CD4-positive, alpha-beta T cell treated with Interleukin-6 for 4 hours (primary cell): ENCODE results near the gene PNLIPRP1.

ENCODE experiments used
- DNase-seq: peaks from one replicate; pipeline ENCODE4 v3.0.0-alpha.2; 2020; ENCODE audit warnings: mixed read lengths

The PNLIPRP1 gene

DNA sequence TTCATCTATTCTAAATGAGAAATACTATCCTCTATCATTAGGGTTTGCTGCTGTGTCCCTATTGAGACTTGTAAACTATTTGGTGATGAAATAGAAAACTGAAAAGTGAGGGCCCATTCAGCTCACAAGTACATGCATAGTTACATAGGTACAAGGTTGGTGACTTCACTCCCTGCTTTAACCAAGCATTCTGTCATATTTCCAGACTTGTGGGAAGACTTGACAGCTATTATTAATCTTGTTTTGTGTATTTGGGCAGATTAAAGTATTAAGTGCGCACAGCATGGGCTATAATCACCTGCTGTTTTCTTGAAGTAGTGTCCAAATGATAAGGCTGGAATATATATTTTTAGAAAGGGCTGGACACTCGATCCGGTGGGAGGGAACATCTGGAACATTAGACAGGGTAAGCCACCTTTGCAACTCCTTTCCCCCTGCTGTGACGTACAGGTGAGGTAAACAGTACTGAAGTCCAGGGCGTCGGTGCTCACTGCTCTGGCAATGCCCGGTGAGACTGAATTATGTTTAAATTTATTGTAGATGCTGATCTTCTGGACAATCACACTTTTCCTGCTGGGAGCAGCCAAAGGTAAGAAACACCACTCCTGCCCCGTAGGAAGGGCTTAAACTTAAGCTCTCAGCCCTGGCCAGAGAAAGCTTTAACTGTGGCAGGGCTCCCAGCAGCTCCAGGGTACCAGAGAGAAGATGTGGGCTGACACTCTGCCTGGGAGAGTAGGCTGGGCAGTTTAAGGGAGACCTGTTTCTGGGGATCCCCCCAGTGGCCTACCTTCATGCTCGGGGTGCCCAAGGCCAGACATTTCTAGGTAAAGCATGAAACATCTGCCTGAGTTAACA lies at the start of gene PNLIPRP1:
Gene PNLIPRP1 (plus strand): TSS at position 370 of the 855 bp plus-strand sequence. CDS start 171 bp downstream, at position 541.
- no peak for DNase-seq

DNA sequence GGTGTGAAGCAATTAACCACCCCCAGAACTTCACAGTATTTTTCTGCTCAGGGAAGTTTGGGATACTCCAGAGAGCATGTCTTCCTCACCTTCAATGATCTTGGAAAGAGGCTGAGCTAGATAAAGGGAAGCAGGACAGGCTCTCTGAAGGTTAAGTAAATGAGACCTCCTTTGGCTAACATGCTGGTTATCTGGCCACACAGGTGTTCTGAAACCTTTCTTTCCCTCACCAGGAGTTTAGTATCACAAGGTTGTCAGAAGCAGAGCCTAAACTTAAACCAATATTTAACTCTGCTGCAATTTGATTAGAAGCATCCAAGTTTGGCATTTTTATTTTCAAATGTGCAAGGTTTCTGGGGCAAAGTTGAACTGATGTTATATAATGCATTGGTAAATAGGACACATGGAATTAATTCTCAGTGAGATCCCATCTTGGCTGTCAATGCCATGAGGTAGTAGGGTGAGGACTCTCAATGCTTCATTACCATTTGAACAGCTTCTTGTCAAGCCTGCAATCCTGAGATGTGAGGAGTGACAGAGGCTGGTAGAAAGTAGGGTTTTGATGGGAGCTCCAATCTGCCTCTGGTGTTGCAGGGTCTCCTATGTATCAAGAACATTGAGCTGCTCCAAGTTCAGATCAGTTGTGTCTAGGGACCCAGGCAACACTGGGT lies 48.6 kb upstream of the PNLIPRP1 start:
- DNase-seq: no peak

DNA sequence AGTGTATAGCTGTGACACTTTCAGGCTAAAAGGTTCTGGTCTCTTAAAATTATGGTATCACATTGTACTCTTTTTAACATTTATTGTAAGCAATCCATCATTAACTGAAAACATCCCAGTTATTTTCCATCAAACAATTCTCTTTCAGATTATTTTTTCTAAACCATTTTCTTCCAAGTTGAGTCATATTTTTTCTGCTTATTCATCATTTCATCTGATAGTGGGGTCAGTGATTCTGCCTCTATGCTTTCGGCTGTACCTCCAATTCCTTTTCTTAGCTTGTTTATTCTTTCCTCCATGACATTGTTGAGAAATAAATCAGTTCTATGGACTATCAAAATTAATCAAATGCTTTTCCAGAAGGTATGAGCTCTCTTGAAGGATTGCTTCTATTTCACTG lies 45.6 kb upstream of the PNLIPRP1 start:
- DNase-seq: no peak

DNA sequence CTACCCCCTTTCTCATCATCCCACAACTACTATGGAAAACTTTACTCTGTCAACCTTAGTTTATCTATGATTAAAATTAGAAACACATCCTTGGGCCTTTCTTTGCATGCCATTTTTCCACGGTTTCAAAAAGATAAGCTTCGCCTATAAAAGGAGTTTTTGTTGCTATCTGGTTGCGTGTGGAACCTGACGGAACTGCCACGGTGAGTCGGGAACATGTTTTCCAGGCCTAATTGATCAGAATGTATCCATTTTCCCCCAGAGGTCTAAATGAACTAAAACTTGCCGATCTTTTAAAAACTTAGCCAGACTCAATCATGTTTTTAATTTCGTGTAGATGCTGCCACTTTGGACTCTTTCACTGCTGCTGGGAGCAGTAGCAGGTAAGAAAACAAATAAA lies 45.0 kb upstream of the PNLIPRP1 start, which contains the start of gene PNLIP:
Gene PNLIP (plus strand): TSS at position 176 of the 400 bp plus-strand sequence. CDS start 162 bp downstream, at position 338.
- DNase-seq: no peak

DNA sequence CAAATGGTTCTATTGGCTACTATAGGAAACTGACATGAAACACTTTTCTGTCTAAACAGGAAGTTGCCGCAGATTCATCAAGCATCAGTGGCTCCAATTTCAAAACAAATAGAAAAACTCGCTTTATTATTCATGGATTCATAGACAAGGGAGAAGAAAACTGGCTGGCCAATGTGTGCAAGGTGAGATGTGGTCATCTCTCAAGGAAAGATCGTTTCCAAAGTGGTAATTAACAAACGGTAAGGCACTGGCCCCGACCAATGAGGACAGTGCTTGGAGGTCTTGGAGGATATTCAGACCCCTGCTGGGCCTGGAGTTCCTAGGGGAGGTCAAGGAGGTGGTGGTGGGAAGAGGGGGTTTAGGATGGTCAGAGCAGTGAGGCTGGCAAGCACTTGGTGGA lies 42.5 kb upstream of the PNLIPRP1 start:
- DNase-seq: no peak

DNA sequence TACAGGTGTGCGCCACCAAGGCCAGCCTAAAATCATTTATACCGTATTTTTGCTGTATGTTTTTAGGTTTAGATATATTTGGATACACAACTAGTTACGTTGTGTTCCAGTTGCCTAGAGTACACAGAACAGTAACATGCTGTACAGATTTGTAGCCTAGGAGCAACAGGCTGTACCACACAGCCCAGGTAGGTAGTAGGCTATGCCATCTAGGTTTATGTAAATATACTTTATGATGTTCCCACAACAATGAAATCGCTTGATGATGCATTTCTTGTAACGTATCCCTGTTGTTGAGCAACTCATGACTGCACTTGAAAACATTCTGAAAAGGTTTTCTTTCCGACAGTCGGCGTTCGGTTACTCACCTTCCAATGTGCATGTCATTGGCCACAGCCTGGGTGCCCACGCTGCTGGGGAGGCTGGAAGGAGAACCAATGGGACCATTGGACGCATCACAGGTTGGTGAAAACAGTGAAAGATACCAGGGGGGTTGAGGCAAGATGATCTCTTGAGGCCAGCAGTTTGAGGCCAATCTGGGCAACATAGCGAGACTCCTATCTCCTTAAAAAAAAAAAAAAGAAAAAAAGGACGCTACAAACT lies 37.3 kb upstream of the PNLIPRP1 start:
- no peak for DNase-seq

DNA sequence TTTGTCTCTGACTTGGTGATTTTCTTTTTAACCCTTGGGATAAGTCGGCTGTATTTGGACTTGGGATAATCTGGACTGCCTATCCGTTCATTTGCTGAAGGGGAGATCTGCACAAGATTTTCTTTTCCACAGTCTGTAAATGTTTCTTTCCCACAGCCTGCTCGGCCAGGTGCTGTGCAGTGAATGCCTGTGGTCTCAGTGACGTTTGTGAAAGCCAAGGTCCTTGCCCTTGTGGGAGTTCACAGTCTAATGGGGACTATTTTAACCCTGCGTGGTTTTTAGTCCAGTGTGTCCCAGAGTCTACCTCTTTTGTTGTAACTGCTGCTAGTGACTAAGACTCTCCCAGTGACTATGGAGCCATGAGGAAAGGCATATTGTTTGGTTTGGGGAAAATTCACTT lies 36.1 kb upstream of the PNLIPRP1 start:
- DNase-seq: no peak

DNA sequence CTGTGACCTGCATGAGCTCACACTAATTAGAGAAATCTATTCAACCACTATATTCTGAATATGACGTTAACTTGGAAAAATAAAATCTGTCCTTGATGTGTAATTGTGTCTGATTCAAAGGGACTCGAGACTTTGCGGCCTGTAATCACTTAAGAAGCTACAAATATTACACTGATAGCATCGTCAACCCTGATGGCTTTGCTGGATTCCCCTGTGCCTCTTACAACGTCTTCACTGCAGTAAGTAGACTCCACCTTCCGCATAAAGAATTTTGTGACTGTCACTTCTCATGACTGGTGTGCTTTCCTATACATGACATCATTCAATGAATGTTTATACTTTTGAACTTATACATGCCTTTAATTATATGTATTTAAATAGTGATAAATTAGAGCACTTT lies 34.9 kb upstream of the PNLIPRP1 start:
- DNase-seq: no peak

DNA sequence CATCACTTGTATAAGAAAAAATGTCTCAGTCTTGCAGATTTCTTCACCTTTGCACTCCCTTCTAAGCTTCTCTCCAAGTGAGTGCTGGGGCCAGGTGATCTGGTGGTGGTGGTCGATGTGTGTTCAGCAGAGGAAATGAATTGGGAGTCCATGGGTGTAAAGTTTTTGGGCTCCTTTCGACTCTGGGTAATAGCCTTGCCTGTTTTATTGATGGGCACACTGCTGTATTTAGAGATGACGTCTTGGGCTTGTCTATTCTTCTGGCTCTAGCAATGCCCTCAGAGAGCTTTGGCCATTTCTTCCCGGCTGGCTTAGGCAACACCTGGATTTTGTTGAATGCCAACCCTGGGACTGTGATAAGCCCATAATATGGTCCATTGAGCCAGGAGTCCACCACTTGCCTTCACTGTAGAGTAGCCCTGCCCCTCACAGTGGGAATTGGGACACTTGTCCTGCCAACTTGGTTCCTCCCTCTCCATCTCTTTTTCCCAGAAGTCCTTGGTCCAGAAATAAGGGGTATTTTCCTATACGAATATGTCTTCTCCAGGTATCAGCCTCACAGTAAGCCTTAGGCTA lies 33.4 kb upstream of the PNLIPRP1 start:
- no peak for DNase-seq

DNA sequence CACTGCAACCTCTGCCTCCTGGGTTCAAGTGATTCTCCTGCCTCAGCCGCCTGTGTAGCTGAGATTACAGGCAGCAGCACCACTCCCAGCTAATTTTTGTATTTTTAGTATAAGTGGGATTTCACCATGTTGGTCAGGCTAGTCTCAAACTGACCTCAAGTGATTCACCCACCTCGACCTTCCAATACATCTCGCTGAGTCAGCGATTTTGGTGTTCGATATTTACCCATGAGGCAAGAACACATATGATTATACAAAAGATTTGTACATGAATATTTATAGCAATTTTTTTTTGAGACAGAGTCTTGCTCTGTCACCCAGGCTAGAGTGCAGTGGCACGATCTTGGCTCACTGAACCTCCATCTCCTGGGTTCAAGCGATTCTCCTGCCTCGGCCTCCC lies 25.2 kb upstream of the PNLIPRP1 start:
- DNase-seq: no peak

DNA sequence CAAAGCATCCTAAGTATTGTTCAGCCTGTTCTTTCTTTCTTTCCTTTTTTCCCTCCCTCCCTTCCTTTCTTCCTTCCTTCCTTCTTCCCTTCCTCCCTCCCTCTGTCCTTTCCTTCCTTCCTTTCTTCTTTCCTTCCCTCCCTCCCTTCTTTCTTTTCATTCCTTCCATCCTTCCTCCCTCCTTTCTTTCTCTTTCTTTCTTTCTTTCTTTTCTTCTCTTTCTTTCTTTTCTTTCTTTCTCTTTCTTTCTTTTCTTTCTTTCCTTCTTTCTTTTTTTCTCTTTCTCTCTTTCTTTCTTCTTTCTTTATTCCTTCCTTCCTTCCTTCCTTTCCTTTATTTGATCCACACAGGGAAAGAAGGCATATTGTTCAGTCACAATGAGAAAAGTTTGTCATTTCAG lies 23.8 kb upstream of the PNLIPRP1 start:
- no peak for DNase-seq

DNA sequence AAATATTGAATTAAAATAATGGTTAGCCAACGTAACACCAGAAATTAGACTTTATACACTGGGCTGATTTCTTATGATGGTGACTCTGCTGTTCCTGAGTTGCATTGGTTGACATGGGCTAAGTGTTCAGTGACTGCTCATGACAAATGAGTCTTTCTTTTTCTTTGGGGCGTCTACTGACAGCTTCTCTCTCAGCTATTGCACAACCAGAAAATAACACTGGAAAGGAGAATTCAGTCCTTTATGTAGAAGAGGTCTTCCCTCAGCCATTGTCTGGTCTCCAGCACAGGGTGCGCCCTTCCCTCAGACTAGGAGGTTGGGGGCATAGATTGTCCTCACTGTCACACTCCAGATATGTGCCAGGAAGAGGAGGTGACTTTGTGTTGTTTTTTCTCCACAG lies 23.4 kb upstream of the PNLIPRP1 start:
- DNase-seq: no peak

DNA sequence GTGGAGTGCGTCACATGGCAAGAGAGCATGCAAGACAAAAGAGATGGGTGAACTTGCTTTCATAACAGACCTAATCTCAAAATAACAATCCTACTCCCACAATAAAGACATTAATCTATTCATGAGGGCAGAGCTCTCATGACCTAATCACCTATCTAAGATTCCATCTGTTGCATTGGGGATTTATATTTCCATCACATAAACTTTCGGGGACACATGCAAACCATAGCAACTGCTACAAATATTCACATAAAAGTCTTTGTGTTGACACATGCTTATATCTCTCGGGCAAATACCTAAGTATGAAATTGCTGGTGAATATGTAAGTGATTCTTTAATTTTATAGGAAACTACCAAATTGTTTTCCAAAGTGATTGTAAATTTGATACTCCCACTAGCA lies 16.0 kb upstream of the PNLIPRP1 start:
- no peak for DNase-seq

DNA sequence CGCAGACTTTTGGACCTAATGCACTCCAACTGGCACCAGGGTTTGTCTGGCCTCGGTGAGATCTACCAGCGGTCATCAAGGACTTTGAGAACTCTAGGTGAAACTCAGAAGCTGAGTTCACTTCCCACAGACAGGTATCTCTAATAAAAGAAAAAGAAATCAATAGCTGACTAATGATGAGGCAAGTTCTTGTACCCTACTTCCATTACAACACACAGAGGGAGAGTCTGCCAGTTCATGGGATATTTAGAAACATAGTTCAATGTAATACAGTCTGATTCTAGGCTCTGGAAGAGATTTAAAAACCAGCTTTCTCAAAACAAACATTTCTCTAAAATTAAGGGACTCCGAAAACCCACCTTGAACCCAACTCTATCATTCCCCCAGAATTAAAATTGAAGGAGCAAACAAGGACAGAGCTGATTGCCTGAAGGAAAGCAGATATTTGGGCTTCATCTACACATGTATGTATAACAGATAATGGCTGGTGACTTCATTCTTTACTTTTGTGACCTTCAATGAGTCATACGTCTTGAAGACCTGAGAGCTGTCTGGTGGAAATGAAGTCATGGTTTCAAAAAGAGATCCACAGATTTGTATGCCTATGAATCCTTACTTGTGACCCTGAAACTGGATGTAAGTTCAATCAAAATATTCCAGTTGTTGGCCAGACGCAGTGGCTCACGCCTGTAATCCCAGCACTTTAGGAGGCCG lies 2.7 kb upstream of the PNLIPRP1 start:
- DNase-seq: no peak

DNA sequence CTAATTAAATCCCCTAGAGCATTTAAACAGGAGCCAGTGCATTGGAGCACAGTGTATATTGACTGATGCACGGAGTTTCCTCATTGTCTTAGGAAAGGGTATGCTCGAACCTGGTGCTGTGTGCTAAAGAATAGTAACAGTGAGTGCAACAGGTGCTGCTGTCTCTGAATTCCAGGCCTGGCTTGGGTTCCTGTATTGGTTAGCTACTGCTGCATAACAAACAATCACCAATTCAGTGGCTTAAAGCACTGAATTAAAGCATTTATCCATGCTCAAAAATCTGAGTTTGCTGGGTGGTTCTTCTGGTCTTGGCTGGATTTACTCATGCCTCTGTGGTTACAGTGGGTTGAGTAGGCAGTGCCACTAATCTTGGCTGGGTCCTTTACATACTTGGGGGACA lies 1.8 kb upstream of the PNLIPRP1 start:
- DNase-seq: no peak

DNA sequence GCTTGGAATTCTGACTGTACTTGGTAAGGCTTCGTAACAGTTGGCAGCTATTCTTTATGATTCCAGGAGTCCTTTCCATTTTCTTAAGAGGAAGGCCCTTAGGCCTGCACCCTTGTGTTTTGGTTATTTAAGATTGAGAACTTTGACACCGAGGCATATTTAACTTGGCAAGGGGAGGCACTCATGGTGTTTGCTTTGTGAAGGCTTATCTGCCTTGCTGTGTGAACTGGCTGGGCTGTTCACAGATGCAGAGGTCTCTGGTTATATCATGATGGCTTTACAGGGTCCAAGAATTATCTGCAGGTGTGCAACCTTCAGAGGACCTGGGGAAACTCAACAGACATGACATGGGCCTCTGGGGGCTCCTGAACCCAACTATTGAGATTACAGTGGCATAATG lies 833 bp upstream of the PNLIPRP1 start:
- DNase-seq: no peak

DNA sequence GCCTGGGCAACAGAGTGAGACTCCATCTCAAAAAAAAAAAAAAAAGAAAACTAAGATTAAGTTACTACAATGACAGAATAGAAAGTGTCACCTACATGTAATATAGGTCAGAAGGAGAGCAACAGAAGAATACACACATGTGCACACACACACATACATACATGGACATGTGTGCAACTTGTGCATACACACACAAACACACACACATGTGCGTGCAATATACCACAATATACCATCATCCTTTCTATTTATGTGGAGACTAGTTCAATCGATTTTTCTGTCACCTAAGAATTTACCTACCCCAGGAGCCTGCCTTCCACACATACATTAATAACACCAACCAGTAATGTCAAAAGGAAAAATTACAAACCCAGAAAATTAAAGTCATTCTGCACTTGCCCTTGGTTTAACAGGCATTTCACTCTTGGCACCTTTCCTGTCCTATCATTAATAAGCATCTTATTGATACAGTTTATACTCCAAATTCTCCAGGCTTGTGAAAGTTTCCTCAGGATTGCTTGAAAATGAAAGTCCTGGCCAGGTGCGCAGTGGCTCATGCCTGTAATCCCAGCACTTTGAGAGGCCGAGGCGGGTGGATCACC lies 2.5 kb downstream of the PNLIPRP1 start:
- no peak for DNase-seq

DNA sequence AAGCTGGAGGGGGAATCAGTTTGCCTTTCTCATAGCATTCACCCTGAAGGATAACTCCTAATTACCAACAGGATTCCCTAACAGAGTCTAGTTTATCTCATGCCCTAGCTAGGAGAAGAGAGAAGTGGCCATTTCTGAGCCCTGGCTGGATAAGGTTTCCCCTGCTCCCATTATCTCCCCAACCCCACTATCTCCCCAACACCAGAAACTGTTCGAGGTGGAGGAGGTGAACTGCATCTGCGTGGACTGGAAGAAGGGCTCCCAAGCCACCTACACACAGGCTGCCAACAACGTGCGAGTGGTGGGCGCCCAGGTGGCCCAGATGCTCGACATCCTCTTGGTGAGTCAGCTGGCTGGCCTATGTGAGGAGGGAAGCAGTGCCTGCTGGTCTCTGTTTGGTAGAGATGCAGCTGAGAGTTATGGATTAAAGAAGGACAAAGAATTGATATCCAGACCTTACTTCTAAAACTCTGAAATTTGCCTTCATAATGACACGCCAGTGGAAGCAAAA lies 3.8 kb downstream of the PNLIPRP1 start:
- no peak for DNase-seq

DNA sequence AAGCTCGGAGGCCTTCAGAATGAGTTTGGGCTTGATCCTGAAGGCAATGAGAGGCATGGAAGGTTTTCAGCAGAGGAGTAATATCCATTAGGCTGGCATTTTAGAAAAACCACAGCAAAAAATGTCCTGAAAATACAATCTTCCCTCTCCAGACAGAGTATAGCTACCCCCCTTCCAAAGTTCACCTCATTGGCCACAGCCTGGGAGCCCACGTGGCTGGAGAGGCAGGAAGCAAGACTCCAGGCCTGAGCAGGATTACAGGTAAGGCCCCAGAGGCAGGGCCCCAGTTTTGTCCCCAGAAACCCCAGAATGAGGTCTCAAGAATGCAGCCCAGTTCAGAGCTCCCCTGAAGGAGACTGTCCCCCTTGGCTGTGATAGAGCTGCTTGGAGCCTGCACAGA lies 5.3 kb downstream of the PNLIPRP1 start:
- no peak for DNase-seq

DNA sequence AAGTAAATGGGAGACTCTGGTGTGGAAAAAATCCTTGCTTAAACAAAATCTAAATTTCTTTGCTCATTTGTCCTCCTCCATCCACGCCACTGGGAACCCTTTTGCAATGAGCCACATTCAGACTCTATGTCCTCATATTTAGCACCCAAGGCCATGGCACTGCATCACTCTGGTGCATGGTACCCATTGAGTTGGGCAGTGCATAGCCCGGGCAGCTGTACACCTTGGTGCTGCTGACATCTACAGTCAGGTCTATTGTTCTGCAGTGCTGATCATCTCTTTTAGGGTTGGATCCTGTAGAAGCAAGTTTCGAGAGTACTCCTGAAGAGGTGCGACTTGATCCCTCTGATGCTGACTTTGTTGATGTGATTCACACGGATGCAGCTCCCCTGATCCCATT lies 6.8 kb downstream of the PNLIPRP1 start:
- DNase-seq: no peak

DNA sequence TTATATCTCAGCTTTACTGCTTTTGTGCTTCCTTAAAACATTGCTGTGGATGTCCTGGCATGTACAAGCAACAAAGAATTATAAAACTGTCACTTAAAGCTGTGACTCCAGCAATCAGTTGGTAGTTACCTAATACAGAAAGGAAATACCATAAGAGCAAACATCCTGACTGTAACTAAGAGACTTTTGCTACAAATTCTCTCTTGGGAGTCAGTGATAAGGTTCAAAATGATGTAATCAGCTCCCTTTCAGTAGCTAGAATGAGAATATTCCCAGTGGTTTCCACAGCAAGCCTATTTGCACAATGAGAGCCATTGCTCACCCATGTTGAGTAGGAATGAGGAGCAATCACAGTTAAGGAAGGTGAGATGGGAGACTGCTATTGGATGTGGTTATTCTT lies 7.6 kb downstream of the PNLIPRP1 start:
- no peak for DNase-seq

DNA sequence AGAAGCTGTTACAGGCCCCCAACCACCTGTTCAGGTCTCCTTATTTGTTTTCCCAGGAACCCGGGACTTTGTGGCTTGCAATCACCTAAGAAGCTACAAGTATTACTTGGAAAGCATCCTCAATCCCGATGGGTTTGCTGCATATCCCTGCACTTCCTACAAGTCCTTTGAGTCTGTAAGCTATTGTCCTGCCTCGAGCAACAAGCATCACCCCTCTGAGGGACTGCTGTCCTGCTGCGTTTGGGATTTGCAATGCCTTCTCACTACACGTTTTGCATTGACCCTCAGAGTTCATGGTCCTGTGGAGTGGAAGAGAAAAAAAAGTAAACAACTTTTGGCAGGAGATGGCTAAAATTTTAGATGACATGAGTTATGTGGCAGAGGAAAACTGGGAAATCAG lies 9.2 kb downstream of the PNLIPRP1 start:
- DNase-seq: no peak
